K562 (cell line): ENCODE data around the gene PHF1. TPM values are rescaled to one million over a fixed set of nuclear protein-coding genes. Genes with fewer than 3 reads are reported as not detected.
A peak's percentile ranks its signal among the peaks of the same experiment; 100 is the strongest.

ENCODE experiments used
- DIDO1 ChIP-seq: fragments of 450-650 bp; IDR thresholded peaks from 2 replicates; pipeline ENCODE4 v1.6.1; 2016; ENCODE audit warnings: low read depth, missing biosample characterization, missing genetic modification characterization
- DPF2 ChIP-seq: fragments of 450-650 bp; IDR thresholded peaks from 2 replicates; pipeline ENCODE4 v1.6.1; 2016
- EGR1 ChIP-seq: fragments of 450-650 bp; conservative IDR thresholded peaks from 2 replicates; pipeline ENCODE4 v1.6.1; 2017; ENCODE audit warnings: mild to moderate bottlenecking
- ETV5 ChIP-seq: sonication (generic); formaldehyde crosslinking; IDR thresholded peaks from 2 replicates; pipeline ENCODE4 v1.4.0; 2020; ENCODE audit warnings: low read depth, mild to moderate bottlenecking, missing genetic modification reagents
- HCFC1 ChIP-seq: IDR thresholded peaks from 2 replicates; pipeline ENCODE4 v1.6.1; 2012; ENCODE audit warnings: low read depth, low read length, improper control_type of control experiment
- HIVEP1 ChIP-seq: fragments of 250-450 bp; sonication (Bioruptor Pico); IDR thresholded peaks from 2 replicates; pipeline ENCODE4 v1.4.0; 2020; ENCODE audit warnings: mild to moderate bottlenecking
- HMG20A ChIP-seq: fragments of 450-650 bp; formaldehyde crosslinking; conservative IDR thresholded peaks from 2 replicates; pipeline ENCODE4 v1.4.0; 2020; ENCODE audit warnings: mild to moderate bottlenecking, mixed read lengths
- KLF13 ChIP-seq: fragments of 450-650 bp; IDR thresholded peaks from 2 replicates; pipeline ENCODE4 v1.6.1; 2016; ENCODE audit warnings: missing genetic modification characterization, low read depth, mild to moderate bottlenecking, missing compliant biosample characterization, moderate library complexity, borderline replicate concordance
- MAZ ChIP-seq, 2 experiments: fragments of 450-650 bp in 1 of 2; sonication (generic) in 1 of 2; formaldehyde crosslinking; IDR thresholded peaks in 1 of 2; conservative IDR thresholded peaks in 1 of 2; 2 replicates each; pipeline versions ENCODE4 v1.4.0 to v1.5.0; 2020; ENCODE audit warnings: mild to moderate bottlenecking in 1 of 2, missing genetic modification reagents in 1 of 2
- NCOR1 ChIP-seq: fragments of 450-650 bp; IDR thresholded peaks from 2 replicates; pipeline ENCODE4 v1.6.1; 2016; ENCODE audit warnings: mild to moderate bottlenecking, moderate library complexity
- PHF8 ChIP-seq: fragments of 200-600 bp; sonication (generic); IDR thresholded peaks from 2 replicates; pipeline ENCODE4 v1.6.1; 2012; ENCODE audit warnings: mixed run types, mild to moderate bottlenecking, inconsistent platforms, low read length, moderate library complexity, borderline replicate concordance
- POLR2A ChIP-seq: fragments of 450-650 bp; conservative IDR thresholded peaks from 2 replicates; pipeline ENCODE4 v1.6.1; 2016
- POLR2AphosphoS2 ChIP-seq: IDR thresholded peaks from 2 replicates; pipeline ENCODE4 v1.6.1; 2012; ENCODE audit warnings: low read length, improper control_type of control experiment
- POLR2G ChIP-seq: fragments of 200-400 bp; formaldehyde crosslinking; IDR thresholded peaks from 2 replicates; pipeline ENCODE4 v1.6.1; 2017; ENCODE audit warnings: low read depth, mild to moderate bottlenecking, antibody characterized with exemption, low read length, moderate library complexity
- ZBED1 ChIP-seq: IDR thresholded peaks from 2 replicates; pipeline ENCODE4 v1.6.1; 2014
- ZC3H4 ChIP-seq: sonication (generic); formaldehyde crosslinking; IDR thresholded peaks from 2 replicates; pipeline ENCODE4 v1.9.0; 2021; ENCODE audit warnings: missing genetic modification reagents, borderline replicate concordance
- polyA plus RNA-seq, 8 experiments: library from polyadenylated mRNA; depleted of rRNA in 4 of 8; stranded (reverse) in 5 of 8; unstranded in 3 of 8; fragments of >200 nt; fragmentation: Nextera tagmentation in 2 of 8; fragmentation: Illumina TruSeq in 1 of 8; extraction: Ambion mirVana in 2 of 8; extraction: Trizol in 1 of 8; gene quantifications; 2 replicates each; pipeline versions ENCODE4 v1.2.1 to v1.2.3, GENCODE V29; 2011 to 2014; ENCODE audit warnings: inconsistent platforms in 1 of 8, missing spikeins in 1 of 8
- total RNA-seq, 7 experiments: library from RNA; depleted of rRNA in 6 of 7; stranded (reverse); fragments of >200 nt in 6 of 7; fragmentation: Illumina TruSeq in 2 of 7; extraction: Trizol in 2 of 7; gene quantifications; 2 replicates each; pipeline versions ENCODE4 v1.2.1 to v1.2.3, GENCODE V29; 2011 to 2021; ENCODE audit warnings: low replicate concordance in 1 of 7
- TF ChIP-seq, protein P1 (sequence below), 2 experiments: fragments of 450-650 bp; conservative IDR thresholded peaks; 2 replicates each; pipeline ENCODE4 v1.6.1; 2017; ENCODE audit warnings: mild to moderate bottlenecking in 2 of 2, moderate library complexity in 2 of 2
- TF ChIP-seq, protein P2 (sequence below): sonication (generic); formaldehyde crosslinking; IDR thresholded peaks from 2 replicates; pipeline ENCODE4 v1.8.0; 2022; ENCODE audit warnings: missing genetic modification reagents, mild to moderate bottlenecking, moderate library complexity, borderline replicate concordance
- TF ChIP-seq, protein P3 (sequence below): fragments of 250-450 bp; sonication (Bioruptor Pico); IDR thresholded peaks from 2 replicates; pipeline ENCODE4 v1.6.1; 2021; ENCODE audit warnings: mild to moderate bottlenecking
- TF ChIP-seq, protein P4 (sequence below): fragments of 450-650 bp; IDR thresholded peaks from 2 replicates; pipeline ENCODE4 v1.6.1; 2016; ENCODE audit warnings: borderline replicate concordance

Gene PHF1
- total and polyA plus RNA-seq, 9 of the 15 experiments (the other 6 are each of a cell fraction or from before 2014, with no cell fraction given), result 3.7 to 64.2 (median 33.7) TPM

DNA sequence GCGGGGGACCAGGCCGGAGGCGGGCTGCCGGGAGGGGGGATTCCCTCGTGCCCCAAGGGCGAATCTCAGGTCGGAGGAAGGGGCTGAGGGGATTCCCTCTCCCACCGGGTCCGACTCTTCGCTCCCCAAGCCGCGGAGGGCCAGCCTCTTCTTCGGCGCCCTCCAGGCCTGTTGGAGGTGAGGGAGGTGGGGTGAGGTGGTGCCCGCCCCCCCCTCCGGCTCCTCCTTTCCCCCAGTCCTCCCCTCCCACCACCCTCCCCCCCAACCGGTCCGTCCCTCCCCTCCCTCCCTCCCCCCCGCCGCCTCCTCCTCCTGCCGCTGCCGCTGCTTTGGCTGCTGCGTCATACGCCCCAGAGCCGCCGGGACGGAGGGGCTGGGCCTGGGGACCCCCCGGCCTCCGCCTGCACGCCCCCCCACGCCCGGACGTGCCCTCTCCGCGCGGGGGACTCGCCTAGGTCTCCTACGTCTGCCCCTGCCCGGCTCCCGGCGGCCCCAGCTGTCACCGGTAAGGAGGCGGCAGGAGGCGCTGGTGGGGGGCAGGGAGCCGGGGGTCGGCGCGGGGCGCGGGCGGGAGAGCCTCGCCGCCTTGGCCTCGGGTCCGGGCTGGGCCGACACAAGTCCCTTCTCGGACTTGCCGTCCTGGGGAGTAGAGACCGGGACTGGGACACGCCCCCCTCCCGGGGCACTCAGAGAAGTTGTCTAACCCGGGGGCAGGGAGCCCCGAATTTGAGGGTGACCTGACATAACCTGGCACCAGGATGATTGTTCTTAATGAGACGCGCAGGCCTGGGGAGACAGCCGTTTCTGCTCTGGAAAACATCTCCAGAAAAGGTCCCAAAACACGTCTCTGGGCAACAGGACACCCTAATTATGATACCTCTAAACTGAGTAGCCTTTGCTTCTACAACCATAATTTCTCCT is at the start of gene PHF1 (continued):
- TF ChIP-seq, protein P1, sequence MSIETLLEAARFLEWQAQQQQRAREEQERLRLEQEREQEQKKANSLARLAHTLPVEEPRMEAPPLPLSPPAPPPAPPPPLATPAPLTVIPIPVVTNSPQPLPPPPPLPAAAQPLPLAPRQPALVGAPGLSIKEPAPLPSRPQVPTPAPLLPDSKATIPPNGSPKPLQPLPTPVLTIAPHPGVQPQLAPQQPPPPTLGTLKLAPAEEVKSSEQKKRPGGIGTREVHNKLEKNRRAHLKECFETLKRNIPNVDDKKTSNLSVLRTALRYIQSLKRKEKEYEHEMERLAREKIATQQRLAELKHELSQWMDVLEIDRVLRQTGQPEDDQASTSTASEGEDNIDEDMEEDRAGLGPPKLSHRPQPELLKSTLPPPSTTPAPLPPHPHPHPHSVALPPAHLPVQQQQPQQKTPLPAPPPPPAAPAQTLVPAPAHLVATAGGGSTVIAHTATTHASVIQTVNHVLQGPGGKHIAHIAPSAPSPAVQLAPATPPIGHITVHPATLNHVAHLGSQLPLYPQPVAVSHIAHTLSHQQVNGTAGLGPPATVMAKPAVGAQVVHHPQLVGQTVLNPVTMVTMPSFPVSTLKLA (conservative IDR thresholded peaks at IDR 0.05), result peak in 1 of 2 experiments; percentile 74; a peak in 2 of 4 replicates
- TF ChIP-seq POLR2AphosphoS2 (no peak), POLR2A (peak; percentile 0; the same call in 1 of the 2 replicates), ZBED1 (no peak), NCOR1 (peak; percentile 25; the same call in 1 of the 2 replicates), KLF13 (peak; percentile 85), DIDO1 (tag) (no peak), HIVEP1 (CRISPR knock-in tag) (peak; percentile 61; the same call in 1 of the 2 replicates), HMG20A (CRISPR knock-in tag) (no peak), MAZ (CRISPR knock-in tag; conservative IDR thresholded peaks at IDR 0.05 in 1 of 2, IDR thresholded peaks at IDR 0.05 in 1 of 2) (peak; percentile 87 to 95), EGR1 (peak; percentile 63), HCFC1 (no peak), DPF2 (peak; percentile 36; the same call in 1 of the 2 replicates), PHF8 (peak; percentile 49; the same call in 1 of the 2 replicates), POLR2G (peak; percentile 78), ETV5 (0 out of 2 replicates have a peak, but pooled peaks have one; percentile 11), ZC3H4 (CRISPR knock-in tag) (peak; percentile 35; the same call in 1 of the 2 replicates)
- TF ChIP-seq, protein P2, sequence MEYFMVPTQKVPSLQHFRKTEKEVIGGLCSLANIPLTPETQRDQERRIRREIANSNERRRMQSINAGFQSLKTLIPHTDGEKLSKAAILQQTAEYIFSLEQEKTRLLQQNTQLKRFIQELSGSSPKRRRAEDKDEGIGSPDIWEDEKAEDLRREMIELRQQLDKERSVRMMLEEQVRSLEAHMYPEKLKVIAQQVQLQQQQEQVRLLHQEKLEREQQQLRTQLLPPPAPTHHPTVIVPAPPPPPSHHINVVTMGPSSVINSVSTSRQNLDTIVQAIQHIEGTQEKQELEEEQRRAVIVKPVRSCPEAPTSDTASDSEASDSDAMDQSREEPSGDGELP (CRISPR knock-in tag), result peak; percentile 79; the same call in 1 of the 2 replicates
- TF ChIP-seq, protein P3, sequence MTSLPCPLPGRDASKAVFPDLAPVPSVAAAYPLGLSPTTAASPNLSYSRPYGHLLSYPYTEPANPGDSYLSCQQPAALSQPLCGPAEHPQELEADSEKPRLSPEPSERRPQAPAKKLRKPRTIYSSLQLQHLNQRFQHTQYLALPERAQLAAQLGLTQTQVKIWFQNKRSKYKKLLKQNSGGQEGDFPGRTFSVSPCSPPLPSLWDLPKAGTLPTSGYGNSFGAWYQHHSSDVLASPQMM (CRISPR knock-in tag), result no peak
- TF ChIP-seq, protein P4, sequence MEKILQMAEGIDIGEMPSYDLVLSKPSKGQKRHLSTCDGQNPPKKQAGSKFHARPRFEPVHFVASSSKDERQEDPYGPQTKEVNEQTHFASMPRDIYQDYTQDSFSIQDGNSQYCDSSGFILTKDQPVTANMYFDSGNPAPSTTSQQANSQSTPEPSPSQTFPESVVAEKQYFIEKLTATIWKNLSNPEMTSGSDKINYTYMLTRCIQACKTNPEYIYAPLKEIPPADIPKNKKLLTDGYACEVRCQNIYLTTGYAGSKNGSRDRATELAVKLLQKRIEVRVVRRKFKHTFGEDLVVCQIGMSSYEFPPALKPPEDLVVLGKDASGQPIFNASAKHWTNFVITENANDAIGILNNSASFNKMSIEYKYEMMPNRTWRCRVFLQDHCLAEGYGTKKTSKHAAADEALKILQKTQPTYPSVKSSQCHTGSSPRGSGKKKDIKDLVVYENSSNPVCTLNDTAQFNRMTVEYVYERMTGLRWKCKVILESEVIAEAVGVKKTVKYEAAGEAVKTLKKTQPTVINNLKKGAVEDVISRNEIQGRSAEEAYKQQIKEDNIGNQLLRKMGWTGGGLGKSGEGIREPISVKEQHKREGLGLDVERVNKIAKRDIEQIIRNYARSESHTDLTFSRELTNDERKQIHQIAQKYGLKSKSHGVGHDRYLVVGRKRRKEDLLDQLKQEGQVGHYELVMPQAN, result 0 out of 2 replicates have a peak, but pooled peaks have one; percentile 25
